ENCODE data around the gene TMEM94. TPM values are rescaled to one million over a fixed set of nuclear protein-coding genes. Genes with fewer than 3 reads are reported as not detected.
A peak's percentile ranks its signal among the peaks of the same experiment; 100 is the strongest.

Gene TMEM94
- total and polyA plus RNA-seq, 2 of the 13 experiments (the other 11 are each of a cell fraction or from before 2014, with no cell fraction given), result 32.6 to 134 TPM

- TF ChIP-seq HHEX (CRISPR knock-in tag; IDR thresholded peaks at IDR 0.05) (0 out of 2 replicates have a peak, but pooled peaks have one; percentile 39), PRDM10 (CRISPR knock-in tag; IDR thresholded peaks at IDR 0.05; ENCODE audit: low read depth) (0 out of 2 replicates have a peak, but pooled peaks have one; percentile 26), RARG (CRISPR knock-in tag; IDR thresholded peaks at IDR 0.05; ENCODE audit: low read depth) (no peak), CEBPZ (IDR thresholded peaks at IDR 0.05; ENCODE audit: low read length) (no peak), MLLT10 (CRISPR knock-in tag; IDR thresholded peaks at IDR 0.05) (no peak), ZNF251 (CRISPR knock-in tag; IDR thresholded peaks at IDR 0.05) (no peak), PAWR (CRISPR knock-in tag; IDR thresholded peaks at IDR 0.05; ENCODE audit: borderline replicate concordance) (no peak), ZNF34 (CRISPR knock-in tag; IDR thresholded peaks at IDR 0.05; ENCODE audit: borderline replicate concordance) (0 out of 2 replicates have a peak, but pooled peaks have one; percentile 62), ZNF512 (CRISPR knock-in tag; IDR thresholded peaks at IDR 0.05) (no peak), HCFC1 (IDR thresholded peaks at IDR 0.05; ENCODE audit: low read depth, low read length) (peak; percentile 91), KLF12 (CRISPR knock-in tag; IDR thresholded peaks at IDR 0.05; ENCODE audit: borderline replicate concordance) (peak; percentile 64; the same call in 1 of the 2 replicates), GLMP (CRISPR knock-in tag; IDR thresholded peaks at IDR 0.05; ENCODE audit: borderline replicate concordance) (no peak), ZNF570 (CRISPR knock-in tag; IDR thresholded peaks at IDR 0.05; ENCODE audit: borderline replicate concordance) (no peak; the same call in 1 of the 2 replicates), SIN3B (IDR thresholded peaks at IDR 0.05; ENCODE audit: low read length) (no peak), ZNF414 (CRISPR knock-in tag; IDR thresholded peaks at IDR 0.05) (0 out of 2 replicates have a peak, but pooled peaks have one; percentile 18), ZNF879 (CRISPR knock-in tag; IDR thresholded peaks at IDR 0.05) (no peak), ZNF383 (CRISPR knock-in tag; IDR thresholded peaks at IDR 0.05; ENCODE audit: borderline replicate concordance) (0 out of 2 replicates have a peak, but pooled peaks have one; percentile 84), ZNF660 (CRISPR knock-in tag; IDR thresholded peaks at IDR 0.05; ENCODE audit: borderline replicate concordance, low read depth) (no peak), KDM3A (CRISPR knock-in tag; IDR thresholded peaks at IDR 0.05; ENCODE audit: low read depth) (peak; percentile 69)
These were observed at the start of gene TMEM94 (continued) for GRCh38 chr17:75456417-75457046.

Measured in HepG2 (cell line).